ENCODE measurements around the gene IGF2R.

IGF2R gene

GRCh38 chr6:160142115-160142715, 173.3 kb downstream of the IGF2R start:
- DNase-seq: no peak

DNA sequence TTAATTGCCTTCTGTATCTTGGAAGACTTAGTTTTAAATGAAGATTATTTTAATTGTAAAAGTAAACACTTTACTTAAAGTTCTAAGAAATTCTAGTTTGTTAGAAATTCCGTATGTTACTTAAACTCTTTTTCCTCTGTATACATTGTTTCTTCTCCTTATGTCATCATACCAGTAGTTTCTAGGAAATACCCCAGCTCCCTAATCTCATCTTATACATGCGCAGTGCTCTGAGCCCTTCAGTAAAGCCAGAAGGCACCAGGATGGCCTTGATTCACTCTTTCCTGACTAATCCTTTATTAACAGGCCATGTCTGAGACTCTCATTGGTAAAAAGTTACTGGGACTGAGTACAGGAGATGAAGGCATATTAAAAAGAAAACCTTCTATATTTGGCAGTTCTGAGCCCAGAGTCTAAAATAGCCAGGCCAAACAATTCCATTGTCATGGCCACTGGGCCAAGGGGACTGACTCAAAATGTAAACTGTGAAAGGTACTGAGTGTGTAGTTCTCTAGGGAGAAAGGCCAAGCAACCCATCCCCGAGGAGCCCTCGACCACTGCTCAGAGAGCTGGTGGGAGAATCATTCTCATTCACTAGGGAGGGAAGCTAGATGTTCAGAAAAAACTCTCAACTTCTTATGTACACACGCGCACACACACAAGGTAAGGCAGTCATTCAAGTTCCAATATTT, 177.7 kb downstream of the IGF2R start:
- no peak for DNase-seq

GRCh38 chr6:160147146-160147536, 178.3 kb downstream of the IGF2R start:
- no peak for DNase-seq

- no peak for DNase-seq
These were observed 185.6 kb downstream of the IGF2R start for GRCh38 chr6:160154471-160154870.

DNA sequence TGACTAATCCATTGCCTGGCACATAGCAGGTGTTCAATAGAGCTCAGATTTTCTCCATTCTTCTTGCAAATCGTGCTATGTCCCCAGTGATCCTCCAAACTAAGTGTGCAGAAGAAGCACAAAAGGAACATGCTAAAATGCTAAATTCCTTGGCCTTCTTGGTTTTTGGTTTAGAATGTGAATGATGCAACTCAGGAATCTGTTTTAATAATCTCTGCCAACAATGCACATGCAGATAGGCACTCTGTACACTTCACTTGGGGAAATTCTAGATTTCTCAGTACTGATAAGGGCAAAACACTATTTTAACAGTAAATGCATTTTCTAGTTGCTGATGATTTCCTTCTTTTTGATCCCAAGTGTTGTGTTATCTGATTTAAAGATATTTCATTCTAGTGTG, 188.0 kb downstream of the IGF2R start:
- no peak for DNase-seq

- no peak for DNase-seq
These were observed 191.6 kb downstream of the IGF2R start for GRCh38 chr6:160160450-160160849.
